ENCODE data around the gene CTDP1. TPM values are rescaled to one million over a fixed set of nuclear protein-coding genes. Genes with fewer than 3 reads are reported as not detected.
A peak's percentile ranks its signal among the peaks of the same experiment; 100 is the strongest.

CTDP1 gene
- total and polyA plus RNA-seq, 9 of the 15 experiments (the other 6 are each of a cell fraction or from before 2014, with no cell fraction given), result 0.07 to 19.2 (median 4.0) TPM

DNA sequence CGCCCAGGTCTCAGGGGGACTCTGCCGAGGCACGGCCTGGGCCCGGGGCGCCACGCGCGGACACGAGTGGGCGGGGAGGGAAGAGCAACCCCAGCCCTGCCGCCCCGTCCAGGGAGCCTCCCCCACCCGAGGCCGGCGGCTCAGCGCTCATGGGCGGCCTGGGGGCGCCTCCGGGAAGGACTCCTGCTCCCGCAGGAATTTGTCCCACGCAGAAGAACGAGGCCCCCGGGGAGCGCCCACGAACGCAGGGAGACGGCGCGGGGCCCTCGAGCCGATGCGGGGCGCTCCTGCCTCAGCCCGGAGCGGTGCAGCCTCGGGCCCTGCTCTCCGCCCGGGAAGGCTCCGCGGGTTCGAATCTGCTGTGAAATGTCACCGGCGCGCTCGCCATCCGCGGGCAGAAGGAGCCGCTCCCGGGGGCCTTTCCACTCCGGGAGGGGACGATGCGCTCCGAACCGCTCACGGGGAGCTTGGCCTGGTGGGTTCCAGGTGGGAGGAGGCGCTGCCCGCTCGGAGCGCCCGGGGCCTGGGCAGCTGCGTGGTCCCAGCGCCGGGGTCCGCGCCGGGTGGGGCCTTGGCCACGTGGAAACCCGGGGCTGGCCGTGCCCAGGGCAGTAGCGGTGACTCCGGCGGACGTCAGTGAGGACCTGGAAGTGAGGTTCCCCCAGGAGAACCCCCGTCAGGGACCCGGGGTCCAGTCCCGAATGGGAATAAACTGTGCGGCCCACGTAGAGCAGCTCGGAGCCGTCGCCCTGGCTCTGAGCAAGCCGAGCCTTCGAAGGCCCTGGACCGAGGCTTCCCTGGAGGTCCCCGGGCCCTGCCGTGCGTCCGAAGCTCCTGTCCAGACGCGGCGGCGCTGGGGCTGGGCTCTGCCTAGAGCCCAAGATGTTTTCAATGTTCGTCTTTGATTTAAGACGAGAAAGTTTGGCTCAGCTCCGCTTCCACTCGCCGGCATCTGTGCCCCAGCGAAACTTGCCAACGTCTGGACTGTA, 41.4 kb upstream of the CTDP1 start:
- H3K9ac ChIP-seq (ENCODE audit: insufficient read depth in 1 of 2, low read depth in 2 of 2, low read length in 2 of 2), result no peak overlapping the region
- peaks cover 0 to 10% of the 10 kb centered on the region in 2 experiments; a peak in 3 of 5 replicates for H3K27me3 ChIP-seq (ENCODE audit: control insufficient read depth in 2 of 2, insufficient read depth in 2 of 2, low read length in 2 of 2)
- no peaks in the 10 kb centered on the region for H3K9me1 ChIP-seq (ENCODE audit: control insufficient read depth, insufficient read depth, low read length)
- H3K4me2 ChIP-seq (ENCODE audit: insufficient read depth, low read length), result no peak overlapping the region
- H3K4me1 ChIP-seq (replicated peaks in 1 of 2; ENCODE audit: control insufficient read depth in 2 of 2, insufficient read depth in 2 of 2, low read length in 2 of 2), result 0 out of 5 replicates have a peak, but pooled peaks cover 0 to 11% of the 10 kb centered on the region in 2 experiments
- no peak for DNase-seq (ENCODE audit: extremely low read depth in 1 of 4, low spot score in 3 of 4)
- TF ChIP-seq PREB (CRISPR knock-in tag; IDR thresholded peaks at IDR 0.05) (no peak), SAFB (IDR thresholded peaks at IDR 0.05; ENCODE audit: borderline replicate concordance, low read depth, low read length) (peak; percentile 66)
- no peak overlapping the region for H3K27ac ChIP-seq (ENCODE audit: extremely low read depth, low read depth, low read length)
- no peaks in the 10 kb centered on the region; the same call in 1 of the 2 replicates for H3K9me3 ChIP-seq (replicated peaks; ENCODE audit: control insufficient read depth, insufficient read depth, low read depth, low read length)
- no TSS peak for BruUV-seq (replicated peaks)
- H3K79me2 ChIP-seq (ENCODE audit: control insufficient read depth, insufficient read depth, low read length), result no peaks in the 10 kb centered on the region
- no peak overlapping the region for H3K4me3 ChIP-seq
- 36% methylated on average over 40 of the region's 99 CpGs for WGBS (ENCODE audit: insufficient coverage, low coverage, missing lambda C conversion rate)
- intact Hi-C loops (cut with micrococcal nuclease) (no loop called here), in situ Hi-C loops (cut with MboI) (no loop called here)
- H3K36me3 ChIP-seq (ENCODE audit: control insufficient read depth, insufficient read depth, low read length), result no peaks in the 10 kb centered on the region
- H4K20me1 ChIP-seq (replicated peaks; ENCODE audit: control insufficient read depth, insufficient read depth, low read length), result no peaks in the 10 kb centered on the region
- H2AFZ ChIP-seq (ENCODE audit: low read depth, low read length), result no peak overlapping the region
- FAIRE-seq, result no peak
- CTCF ChIA-PET (ENCODE audit: low intra/inter-chr PET ratio), result no interaction called here
- ATAC-seq, result no peak
- POLR2A ChIA-PET, result interaction anchor here (0.7 kb wide), 1 partner anchor 165 kb away, joined by 3 read pairs; no protein-coding TSS in a partner anchor
